ENCODE data around the gene PLA2G4E.

The PLA2G4E gene

DNA sequence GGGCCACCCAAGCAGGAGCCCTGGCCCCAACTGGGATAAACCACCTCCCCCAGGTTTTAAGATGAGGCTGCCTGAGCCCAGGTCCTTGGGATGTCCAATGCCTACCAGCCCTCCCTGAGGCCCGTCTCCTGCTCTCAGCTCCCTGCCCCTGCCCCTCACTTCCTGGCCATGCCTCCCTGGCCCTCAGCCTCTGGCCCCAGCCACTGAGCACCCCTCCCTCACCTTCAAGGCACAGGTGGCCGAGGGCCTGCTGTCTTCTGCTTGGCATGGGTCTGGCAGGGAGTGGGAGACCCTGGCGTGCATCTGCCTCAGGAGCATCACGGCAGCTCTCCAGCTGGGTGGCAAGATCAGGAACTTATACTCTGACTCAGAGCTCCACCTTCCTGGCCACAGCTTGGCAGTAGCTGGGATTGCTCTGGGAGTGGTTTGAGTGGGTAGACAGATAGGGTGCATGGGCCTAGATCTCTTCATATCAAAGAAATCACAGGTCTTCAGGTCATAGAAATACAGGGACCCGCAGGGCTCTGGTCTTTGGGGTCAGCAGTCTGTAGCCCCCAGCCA lies at the start of gene PLA2G4E:
Gene PLA2G4E (minus strand): TSS at position 330 of the 561 bp plus-strand sequence. CDS start 12 bp downstream, at position 318.
- no peak within 1 kb of the TSS for H3K4me3 ChIP-seq (ENCODE audit: low read depth, low read length)
- no peak for DNase-seq (ENCODE audit: low read depth)
- TF ChIP-seq, protein P1, sequence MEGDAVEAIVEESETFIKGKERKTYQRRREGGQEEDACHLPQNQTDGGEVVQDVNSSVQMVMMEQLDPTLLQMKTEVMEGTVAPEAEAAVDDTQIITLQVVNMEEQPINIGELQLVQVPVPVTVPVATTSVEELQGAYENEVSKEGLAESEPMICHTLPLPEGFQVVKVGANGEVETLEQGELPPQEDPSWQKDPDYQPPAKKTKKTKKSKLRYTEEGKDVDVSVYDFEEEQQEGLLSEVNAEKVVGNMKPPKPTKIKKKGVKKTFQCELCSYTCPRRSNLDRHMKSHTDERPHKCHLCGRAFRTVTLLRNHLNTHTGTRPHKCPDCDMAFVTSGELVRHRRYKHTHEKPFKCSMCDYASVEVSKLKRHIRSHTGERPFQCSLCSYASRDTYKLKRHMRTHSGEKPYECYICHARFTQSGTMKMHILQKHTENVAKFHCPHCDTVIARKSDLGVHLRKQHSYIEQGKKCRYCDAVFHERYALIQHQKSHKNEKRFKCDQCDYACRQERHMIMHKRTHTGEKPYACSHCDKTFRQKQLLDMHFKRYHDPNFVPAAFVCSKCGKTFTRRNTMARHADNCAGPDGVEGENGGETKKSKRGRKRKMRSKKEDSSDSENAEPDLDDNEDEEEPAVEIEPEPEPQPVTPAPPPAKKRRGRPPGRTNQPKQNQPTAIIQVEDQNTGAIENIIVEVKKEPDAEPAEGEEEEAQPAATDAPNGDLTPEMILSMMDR (conservative IDR thresholded peaks at IDR 0.05; ENCODE audit: low read depth, low read length) = no peak

GRCh38 chr15:42070279-42070975 lies 49.6 kb upstream of the PLA2G4E start:
- TF ChIP-seq, protein P1 (conservative IDR thresholded peaks at IDR 0.05; ENCODE audit: low read depth, low read length) = no peak
- no peak for DNase-seq (ENCODE audit: low read depth)
- no peak overlapping the region for H3K4me3 ChIP-seq (ENCODE audit: low read depth, low read length)

GRCh38 chr15:42069496-42070278 lies 48.8 kb upstream of the PLA2G4E start:
- TF ChIP-seq, protein P1 (conservative IDR thresholded peaks at IDR 0.05; ENCODE audit: low read depth, low read length) = no peak
- DNase-seq (ENCODE audit: low read depth) = no peak

GRCh38 chr15:42069025-42069424 lies 48.2 kb upstream of the PLA2G4E start:
- TF ChIP-seq, protein P1 (conservative IDR thresholded peaks at IDR 0.05; ENCODE audit: low read depth, low read length) = peak; percentile 15
- no peak overlapping the region for H3K4me3 ChIP-seq (ENCODE audit: low read depth, low read length)
- no peak for DNase-seq (ENCODE audit: low read depth)

More at GRCh38 chr15:42069496-42070278, 48.8 kb upstream of the PLA2G4E start:
- H3K4me3 ChIP-seq (ENCODE audit: low read depth, low read length) = no peak overlapping the region

GRCh38 chr15:42068601-42069000 lies 47.8 kb upstream of the PLA2G4E start:
- TF ChIP-seq, protein P1 (conservative IDR thresholded peaks at IDR 0.05; ENCODE audit: low read depth, low read length) = no peak
- no peak for DNase-seq (ENCODE audit: low read depth)
- no peak overlapping the region for H3K4me3 ChIP-seq (ENCODE audit: low read depth, low read length)

DNA sequence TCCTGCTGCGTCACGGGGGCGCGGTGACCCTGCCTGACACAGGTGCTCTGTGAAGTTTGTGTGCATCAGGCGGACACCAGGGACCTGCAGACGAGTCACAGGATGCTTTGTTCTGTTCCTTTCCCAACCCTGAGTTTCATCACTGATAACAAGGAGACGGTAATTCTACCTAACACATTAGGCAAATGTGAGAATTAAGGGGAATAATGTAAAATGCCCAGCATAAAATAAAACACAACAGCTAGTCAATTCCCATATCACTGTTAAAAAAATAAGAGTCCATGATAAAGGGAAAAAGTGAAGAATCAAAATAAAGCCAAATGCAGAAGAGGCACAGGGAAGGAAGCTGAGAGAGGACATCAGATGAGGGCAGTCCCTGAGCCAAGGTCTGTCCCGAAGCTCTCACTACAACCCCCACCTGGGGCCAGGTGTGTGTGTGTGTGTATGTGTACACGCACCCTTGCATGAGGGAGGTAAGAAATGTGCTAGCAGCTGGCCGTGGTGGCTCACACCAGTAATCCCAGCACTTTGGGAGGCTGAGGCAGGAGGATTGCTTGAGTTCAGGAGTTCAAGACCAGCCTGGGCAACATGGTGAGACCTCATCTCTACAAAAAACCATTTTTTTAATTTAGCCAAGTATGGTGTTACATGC lies 46.0 kb upstream of the PLA2G4E start:
- H3K4me3 ChIP-seq (ENCODE audit: low read depth, low read length) = no peak overlapping the region
- no peak for DNase-seq (ENCODE audit: low read depth)
- TF ChIP-seq, protein P1 (conservative IDR thresholded peaks at IDR 0.05; ENCODE audit: low read depth, low read length) = no peak
